GM18526 (cell line): ENCODE data around the gene OSCP1.

ENCODE experiments used
- POLR2A ChIP-seq: IDR thresholded peaks from 3 replicates; pipeline ENCODE4 v1.6.1; 2011; ENCODE audit not compliant: insufficient read length; ENCODE audit errors: extremely low read depth

The OSCP1 gene

GRCh38 chr1:36450270-36450918, at the start of gene OSCP1:
TSS of gene OSCP1 (minus strand) at chr1:36450451. CDS start at chr1:36450369, 82 bp downstream.
- peak; percentile 76 for TF ChIP-seq POLR2A

- no peak for TF ChIP-seq POLR2A
Observed at GRCh38 chr1:36497207-36497606, 47.0 kb upstream of the OSCP1 start.

GRCh38 chr1:36494971-36495370, 44.7 kb upstream of the OSCP1 start:
- no peak for TF ChIP-seq POLR2A

- no peak for TF ChIP-seq POLR2A
Observed at GRCh38 chr1:36493524-36493923, 43.3 kb upstream of the OSCP1 start.

DNA sequence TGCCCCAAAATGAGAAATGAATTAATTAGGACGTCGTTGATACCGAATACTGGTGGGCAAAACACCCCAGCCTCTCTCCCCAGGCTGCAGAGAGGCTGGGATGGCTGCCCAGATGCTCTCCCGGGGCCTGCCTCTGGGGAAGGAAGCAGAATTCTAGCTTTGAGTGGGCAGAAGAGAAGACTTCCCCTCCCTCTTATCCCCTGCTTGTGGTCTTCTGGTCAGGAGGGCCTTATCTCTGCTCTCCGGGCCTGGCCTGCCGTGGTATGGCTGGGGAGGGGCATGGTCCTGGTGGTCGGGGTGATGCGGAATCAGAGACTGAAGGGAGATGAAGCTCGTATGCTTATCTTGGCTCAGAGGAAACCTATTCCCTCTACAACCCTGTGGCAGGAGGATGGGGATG, 42.2 kb upstream of the OSCP1 start:
- TF ChIP-seq POLR2A = no peak

DNA sequence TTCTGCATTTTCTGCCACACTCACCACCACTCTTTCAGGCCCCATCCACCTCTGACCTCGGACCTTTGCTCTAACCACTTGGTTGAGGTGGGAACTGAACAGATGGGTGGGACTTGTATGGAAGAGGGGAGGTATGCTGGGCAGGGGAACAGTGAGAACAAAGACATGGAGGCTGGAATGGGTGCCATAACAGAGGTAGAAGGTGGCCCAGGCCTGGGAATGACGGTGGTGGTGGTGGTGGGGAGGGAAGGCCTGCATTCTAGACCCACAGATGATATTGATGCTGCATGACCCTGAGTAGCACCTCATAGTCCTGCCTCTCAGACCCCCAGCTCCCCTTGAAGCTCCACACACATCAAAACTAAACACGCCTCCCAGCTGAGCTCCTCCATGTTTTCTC, 37.7 kb upstream of the OSCP1 start:
- no peak for TF ChIP-seq POLR2A

GRCh38 chr1:36486439-36487335, 36.4 kb upstream of the OSCP1 start:
- no peak for TF ChIP-seq POLR2A

GRCh38 chr1:36486093-36486438, 35.8 kb upstream of the OSCP1 start:
- TF ChIP-seq POLR2A = no peak

DNA sequence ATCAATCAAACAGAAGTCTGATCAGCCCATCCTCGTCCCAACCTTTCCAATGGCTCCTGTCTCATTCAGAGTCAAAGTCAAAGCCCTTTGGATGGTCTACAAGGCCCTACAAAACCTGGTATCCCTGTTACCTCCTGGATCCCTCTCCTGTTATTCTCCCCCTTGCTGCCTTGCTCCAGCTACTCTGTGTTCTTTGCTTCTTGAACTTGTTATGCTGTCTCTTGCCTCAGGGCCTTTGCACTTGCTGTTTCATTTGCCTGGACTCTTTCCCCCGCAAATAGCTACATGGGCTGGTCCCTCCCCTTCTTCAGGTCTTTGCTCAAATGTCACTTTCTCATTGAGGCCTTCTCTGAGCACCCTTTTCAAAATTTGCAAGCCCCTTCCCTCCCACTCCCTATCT, 33.8 kb upstream of the OSCP1 start:
- TF ChIP-seq POLR2A = no peak

GRCh38 chr1:36482724-36483388, 32.6 kb upstream of the OSCP1 start, which contains the start of gene CSF3R:
TSS of gene CSF3R (minus strand) at chr1:36482913. CDS start at chr1:36479496, 3,417 bp downstream.
- TF ChIP-seq POLR2A = no peak

DNA sequence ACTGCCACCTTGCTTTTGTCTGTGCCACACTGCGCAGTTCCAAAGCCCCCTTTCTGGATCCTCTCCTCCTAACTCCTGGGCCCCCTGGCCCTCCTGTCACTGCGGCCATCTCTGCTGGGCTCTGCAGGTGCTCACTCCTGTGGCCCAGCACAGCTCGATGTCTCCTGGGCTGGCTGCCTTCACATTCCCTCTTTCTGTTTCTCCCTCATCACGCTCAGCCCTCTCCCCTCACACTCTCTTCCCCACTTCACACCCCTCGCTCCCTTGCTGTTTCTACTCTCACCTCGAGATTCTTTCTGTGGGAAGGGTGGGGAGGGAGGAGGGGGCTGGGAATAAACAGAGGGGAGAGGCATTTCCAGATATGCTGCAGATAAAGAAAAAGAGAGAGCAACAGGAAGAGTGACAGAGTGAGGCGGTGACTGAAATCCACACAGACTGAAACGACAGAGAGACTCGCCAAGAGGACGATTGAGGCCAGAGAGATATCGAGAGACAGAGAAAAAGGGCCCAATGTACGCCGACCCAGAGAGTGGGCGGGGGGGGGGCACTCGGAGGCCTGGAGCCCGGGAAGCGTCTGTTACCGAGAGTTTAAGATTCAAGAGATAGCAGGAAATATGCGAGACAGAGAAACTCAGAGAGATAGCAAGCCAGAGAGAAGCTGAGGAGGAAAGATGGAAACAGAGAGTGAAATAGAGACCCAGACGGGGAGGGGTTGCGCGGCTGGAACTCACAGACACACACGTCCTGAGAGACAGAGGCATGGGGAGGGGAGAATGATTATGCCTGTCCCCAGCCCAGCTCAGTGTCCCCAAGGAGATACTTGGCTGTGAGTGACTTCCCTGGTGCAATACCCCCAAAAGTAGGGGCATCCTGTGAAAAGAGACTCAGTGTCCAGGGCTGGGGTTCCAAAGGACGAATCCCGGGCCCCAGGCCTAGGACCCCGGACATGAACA, 31.8 kb upstream of the OSCP1 start:
- no peak for TF ChIP-seq POLR2A

GRCh38 chr1:36481091-36481490, 30.8 kb upstream of the OSCP1 start:
- TF ChIP-seq POLR2A = no peak

DNA sequence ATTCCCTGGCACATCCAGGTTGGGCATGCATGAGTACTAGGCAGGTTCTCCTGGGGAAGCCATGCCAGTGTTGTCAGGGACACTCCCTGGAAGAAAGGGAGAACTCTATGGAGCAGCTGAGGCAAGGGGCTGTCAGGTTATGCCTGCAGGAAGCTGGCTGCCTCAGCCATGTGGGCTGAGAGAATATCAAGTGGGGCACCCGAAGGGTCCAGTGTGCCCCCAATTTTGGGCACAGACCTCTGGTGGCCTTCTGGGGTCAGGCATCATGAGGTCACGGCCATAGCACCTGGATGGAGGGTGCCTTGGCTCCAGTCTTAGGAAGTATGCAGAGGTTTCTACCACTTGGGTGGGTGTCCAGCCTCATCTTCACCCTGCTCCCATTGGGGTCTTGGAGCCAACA, 29.9 kb upstream of the OSCP1 start:
- TF ChIP-seq POLR2A = no peak

GRCh38 chr1:36479505-36480051, 29.3 kb upstream of the OSCP1 start:
- TF ChIP-seq POLR2A = no peak
